ENCODE measurements around the gene STKLD1.

Gene STKLD1

GRCh38 chr9:133394687-133395271 lies 18.6 kb downstream of the STKLD1 start:
- DNase-seq (ENCODE audit: low spot score): no peak
- H3K27ac ChIP-seq: no peak overlapping the region
- H3K4me3 ChIP-seq: no peak overlapping the region
- TF ChIP-seq CTCF (IDR thresholded peaks at IDR 0.05): no peak

- DNase-seq (ENCODE audit: low spot score): no peak
- TF ChIP-seq CTCF (IDR thresholded peaks at IDR 0.05): no peak
- no peak overlapping the region for H3K27ac ChIP-seq
These were observed 20.8 kb downstream of the STKLD1 start for GRCh38 chr9:133396952-133397351.

GRCh38 chr9:133397370-133397769 lies 21.2 kb downstream of the STKLD1 start:
- no peak overlapping the region for H3K27ac ChIP-seq
- TF ChIP-seq CTCF (IDR thresholded peaks at IDR 0.05): no peak
- no peak for DNase-seq (ENCODE audit: low spot score)
- H3K4me3 ChIP-seq: no peak overlapping the region

More at GRCh38 chr9:133396952-133397351, 20.8 kb downstream of the STKLD1 start:
- no peak overlapping the region for H3K4me3 ChIP-seq

GRCh38 chr9:133397895-133398294 lies 21.7 kb downstream of the STKLD1 start:
- Histone ChIP-seq H3K27ac (no peak overlapping the region), H3K4me3 (no peak overlapping the region)
- no peak for TF ChIP-seq CTCF (IDR thresholded peaks at IDR 0.05)
- DNase-seq (ENCODE audit: low spot score): no peak

GRCh38 chr9:133400292-133400691 lies 24.1 kb downstream of the STKLD1 start:
- DNase-seq (ENCODE audit: low spot score): no peak
- H3K4me3 ChIP-seq: no peak overlapping the region
- TF ChIP-seq CTCF (IDR thresholded peaks at IDR 0.05): no peak
- no peak overlapping the region for H3K27ac ChIP-seq

GRCh38 chr9:133401588-133401987 lies 25.4 kb downstream of the STKLD1 start:
- Histone ChIP-seq H3K27ac (no peak overlapping the region), H3K4me3 (no peak overlapping the region)
- no peak for DNase-seq (ENCODE audit: low spot score)
- no peak for TF ChIP-seq CTCF (IDR thresholded peaks at IDR 0.05)

- DNase-seq (ENCODE audit: low spot score): no peak
- Histone ChIP-seq H3K27ac (no peak overlapping the region), H3K4me3 (no peak overlapping the region)
- TF ChIP-seq CTCF (IDR thresholded peaks at IDR 0.05): no peak
These were observed 26.5 kb downstream of the STKLD1 start for GRCh38 chr9:133402689-133403088.
